Left lobe of liver (tissue), 2 donors: ENCODE data around the gene SPATA2. TPM values are rescaled to one million over a fixed set of nuclear protein-coding genes. Genes with fewer than 3 reads are reported as not detected.

ENCODE experiments used
- ATAC-seq: fragments of 200-7000 bp; cut with Tn5 transposase; one replicate; pipeline ENCODE4 v1.9.1; 2020; ENCODE audit warnings: mild to moderate bottlenecking, moderate library complexity
- DNase-seq: peaks from one replicate; pipeline ENCODE4 v3.0.0-alpha.2; 2020; ENCODE audit warnings: low spot score
- total RNA-seq: library from RNA; stranded (reverse); gene quantifications from one replicate; pipeline ENCODE4 v1.2.1, GENCODE V29; 2021
- donor health status: DM: no; HTN: no; CAD: no; lungs with moderate emphysema.
- donor health status: DM: no; HTN: yes; CAD: no.

The SPATA2 gene
- total RNA-seq, 1 donor from 2014 or later: 3.2 TPM

DNA sequence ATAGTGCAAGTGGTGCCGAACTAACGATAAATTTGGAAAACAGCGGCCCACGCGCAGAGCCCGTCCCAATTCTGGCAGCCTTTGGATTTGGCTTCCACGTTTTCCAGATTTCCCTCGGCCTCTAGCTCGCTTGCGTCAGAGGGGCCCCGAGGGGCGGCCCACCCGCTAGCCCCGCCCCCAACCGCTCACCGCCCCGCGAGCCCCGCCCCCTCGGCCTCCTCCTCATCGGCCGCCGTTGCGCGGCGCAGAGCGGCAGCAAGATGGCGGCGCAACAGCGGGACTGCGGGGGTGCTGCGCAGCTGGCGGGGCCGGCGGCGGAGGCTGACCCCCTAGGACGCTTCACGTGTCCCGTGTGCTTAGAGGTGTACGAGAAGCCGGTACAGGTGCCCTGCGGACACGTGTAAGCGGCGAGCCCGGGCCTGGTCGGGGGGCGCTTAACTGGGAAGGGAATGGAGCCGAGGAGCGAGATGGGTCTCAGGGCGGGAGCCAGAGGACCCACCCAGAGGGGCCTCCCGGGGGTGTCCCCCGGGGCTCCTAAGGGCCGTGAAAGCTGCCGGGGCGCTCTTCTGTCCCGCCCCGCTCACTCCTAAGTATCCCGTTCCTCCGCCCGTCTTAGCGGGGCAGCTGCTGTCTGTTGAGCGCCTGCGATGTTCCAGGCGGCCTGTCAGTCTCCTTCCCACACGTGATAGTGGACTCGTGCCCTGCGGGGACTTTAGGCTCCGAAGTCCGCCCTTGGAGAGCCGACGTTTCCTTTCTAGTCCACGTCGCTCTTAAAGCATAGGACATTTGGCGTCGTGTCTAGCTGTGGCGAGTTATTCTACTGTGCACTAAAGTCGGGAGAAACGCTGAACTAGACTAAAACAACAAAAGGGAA, 21.1 kb upstream of the SPATA2 start, which contains the start of gene RNF114:
Gene RNF114, plus strand, starts transcription at position 245 of the 874 bp plus-strand sequence. Its CDS starts 16 bp downstream, at position 261.
- peak; percentile 93 for DNase-seq

DNA sequence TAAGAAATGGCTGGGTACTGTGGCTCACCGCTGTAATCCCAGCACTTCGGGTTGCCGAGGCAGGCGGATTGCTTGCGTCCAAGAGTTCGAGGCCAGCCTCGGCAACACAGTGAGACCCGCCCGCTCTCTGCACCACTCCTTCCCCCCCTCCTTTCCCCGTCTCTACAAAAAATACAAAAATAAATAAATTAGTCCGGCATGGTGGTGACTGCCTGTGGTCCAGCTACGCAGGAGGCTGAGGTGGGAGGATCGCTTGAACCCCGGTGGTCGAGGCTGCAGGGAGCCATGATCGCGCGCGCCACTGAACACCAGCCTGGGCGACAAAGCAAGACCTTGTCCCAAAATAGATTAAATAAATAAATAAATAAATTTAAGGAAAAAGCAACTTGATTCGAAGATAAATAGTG, 20.4 kb upstream of the SPATA2 start:
- DNase-seq (peak; percentile 57), ATAC-seq (peak; percentile 1)

More for the DNA sequence above, 21.1 kb upstream of the SPATA2 start, which contains the start of gene RNF114:
- ATAC-seq: peak; percentile 89

DNA sequence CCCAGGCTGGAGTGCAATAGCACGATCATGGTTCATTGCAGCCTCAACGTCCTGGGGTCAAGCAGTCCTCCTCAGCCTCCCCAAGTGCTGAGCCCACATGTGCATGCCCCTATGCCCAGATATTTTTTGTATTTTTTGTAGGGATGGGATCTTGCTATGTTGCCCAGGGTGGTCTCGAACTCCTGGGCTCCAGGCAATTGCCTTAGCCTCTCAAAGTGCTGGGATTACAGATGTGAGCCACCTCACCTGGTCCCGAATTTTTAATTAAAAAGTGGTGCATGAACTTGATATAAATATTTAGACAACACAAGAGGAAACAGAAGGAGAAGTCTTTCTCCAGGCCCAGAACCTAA, 13.8 kb upstream of the SPATA2 start:
- DNase-seq: no peak
- no peak for ATAC-seq

DNA sequence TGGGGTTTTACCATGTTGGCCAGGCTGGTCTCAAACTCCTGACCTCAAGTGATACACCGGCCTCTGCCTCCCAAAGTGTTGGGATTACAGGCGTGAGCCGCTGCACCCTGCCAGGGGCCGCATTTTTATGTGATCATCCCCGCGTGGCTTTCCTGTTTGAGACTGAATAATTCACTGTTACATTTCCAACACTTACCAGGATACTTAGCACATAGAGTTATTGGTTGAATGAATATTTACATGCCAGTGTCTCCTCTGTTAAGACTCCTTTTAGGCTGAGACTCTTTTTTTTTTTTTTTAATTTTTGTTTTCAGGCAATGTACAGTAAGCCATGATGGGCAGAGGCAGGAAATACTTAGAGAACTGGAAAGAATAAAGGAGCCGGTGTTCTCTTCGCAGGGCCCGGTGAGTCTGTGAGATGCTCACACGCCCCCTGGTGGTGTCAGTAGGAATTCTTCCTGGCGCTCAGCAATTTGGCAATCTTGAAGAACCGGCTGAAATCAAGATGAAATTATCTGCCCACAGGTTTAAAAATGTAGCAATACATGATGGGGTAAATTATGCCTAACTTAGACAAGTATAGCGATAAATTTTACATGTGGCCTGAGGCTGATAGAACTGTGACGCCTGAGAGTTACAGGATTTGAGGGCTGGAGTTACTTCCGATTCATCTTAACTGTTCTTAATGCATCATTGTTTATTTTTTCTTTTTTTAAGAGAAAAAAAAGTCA, 13.2 kb upstream of the SPATA2 start:
- DNase-seq (peak; percentile 77), ATAC-seq (peak; percentile 97)

DNA sequence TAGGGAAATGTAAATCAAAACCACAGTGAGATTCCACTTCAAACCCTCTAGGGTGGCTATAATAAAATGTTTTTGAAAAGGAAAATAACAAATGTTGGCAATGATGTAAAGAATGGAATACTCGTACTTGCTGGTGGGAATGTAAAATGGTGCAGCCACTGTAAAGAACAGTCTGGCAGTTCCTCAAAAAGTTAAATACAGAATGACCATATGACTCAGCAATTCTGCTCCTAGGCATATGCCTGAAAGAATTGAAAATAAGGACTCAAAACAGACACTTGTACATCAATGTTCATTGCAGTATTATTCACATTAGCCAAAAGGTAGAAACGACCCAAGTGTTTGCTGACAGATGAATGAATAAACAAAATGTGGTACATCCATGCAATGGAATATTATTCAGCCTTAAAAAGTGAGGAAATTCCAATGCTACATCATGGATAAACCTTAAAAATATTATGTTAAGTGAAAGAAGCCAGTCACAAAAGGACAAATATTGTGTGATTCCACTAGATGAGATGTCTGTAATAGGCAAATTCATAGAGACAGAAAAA, 10.6 kb upstream of the SPATA2 start:
- no peak for DNase-seq
- no peak for ATAC-seq

DNA sequence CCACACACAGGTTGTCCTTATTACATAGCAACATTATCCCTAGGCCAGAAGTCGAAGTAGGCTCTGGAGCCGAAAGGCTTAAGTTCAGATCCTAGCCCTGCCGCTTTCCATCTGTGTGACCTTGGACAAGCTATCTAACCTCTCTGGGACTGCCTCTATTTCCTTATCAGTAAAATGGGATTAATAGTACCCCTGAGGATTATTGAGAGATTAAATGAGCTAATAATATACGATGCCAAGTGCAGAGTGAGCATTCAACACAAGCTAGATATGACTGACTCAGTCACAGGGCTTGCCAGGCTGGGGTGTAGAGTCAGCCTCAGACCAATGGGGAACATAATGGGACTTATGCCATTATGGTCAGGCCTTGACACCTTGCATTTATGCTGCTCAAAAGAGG, 8.9 kb upstream of the SPATA2 start:
- DNase-seq: no peak
- ATAC-seq: no peak

DNA sequence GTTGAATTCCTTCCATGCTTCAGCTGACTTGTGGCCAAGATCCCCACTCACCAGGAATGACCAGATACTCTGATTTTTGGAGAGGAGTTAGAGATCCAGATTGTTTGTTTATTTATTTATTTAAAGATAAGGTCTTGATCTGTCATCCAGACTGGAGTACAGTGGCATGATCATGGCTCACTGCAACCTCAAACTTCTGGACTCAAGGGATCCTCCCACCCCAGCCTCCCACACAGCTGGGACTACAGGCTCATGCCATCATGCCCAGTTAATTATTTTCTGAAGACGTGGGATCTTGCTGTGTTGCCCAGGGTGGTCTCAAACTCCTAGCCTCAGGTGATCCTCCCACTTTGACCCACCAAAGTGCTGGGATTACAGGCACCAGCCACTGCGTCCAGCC, 4.1 kb upstream of the SPATA2 start:
- DNase-seq (no peak), ATAC-seq (no peak)

DNA sequence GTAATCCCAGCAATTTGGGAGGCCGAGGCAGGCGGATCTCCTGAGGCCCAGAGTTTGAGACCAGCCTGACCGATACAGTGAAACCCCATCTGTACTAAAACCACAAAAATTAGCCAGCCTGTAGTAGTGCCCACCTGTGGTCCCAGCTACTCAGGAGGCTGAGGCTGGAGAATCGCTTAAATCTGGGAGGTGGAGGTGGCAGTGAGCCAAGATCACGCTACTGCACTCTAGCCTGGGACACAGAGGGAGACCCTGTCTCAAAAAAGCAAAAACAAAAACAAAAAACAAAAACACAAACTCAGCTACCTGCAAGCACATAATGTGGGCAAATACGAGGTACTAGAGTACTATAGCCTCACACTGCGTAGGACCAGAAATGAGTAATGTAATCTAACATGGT, 3.7 kb upstream of the SPATA2 start:
- ATAC-seq: no peak
- DNase-seq: no peak

DNA sequence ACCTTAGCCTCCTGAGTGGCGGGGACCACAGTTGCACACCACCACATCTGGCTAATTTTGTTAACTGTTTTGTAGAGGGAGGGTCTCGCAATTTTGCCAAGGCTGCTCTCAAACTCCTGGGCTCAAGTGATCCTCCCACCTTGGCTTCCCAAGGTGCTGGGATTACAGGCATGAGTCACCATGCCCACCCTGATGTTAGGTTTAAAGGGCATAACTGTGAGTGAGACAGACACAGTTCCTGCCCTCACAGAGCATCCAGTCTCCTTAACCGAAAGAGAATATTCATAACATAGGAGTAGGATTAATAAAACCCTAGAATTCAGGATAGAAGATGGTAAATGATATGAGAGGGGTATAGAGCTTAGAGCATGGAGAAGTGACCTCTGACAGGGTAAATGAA, 3.1 kb upstream of the SPATA2 start:
- DNase-seq: no peak
- no peak for ATAC-seq

DNA sequence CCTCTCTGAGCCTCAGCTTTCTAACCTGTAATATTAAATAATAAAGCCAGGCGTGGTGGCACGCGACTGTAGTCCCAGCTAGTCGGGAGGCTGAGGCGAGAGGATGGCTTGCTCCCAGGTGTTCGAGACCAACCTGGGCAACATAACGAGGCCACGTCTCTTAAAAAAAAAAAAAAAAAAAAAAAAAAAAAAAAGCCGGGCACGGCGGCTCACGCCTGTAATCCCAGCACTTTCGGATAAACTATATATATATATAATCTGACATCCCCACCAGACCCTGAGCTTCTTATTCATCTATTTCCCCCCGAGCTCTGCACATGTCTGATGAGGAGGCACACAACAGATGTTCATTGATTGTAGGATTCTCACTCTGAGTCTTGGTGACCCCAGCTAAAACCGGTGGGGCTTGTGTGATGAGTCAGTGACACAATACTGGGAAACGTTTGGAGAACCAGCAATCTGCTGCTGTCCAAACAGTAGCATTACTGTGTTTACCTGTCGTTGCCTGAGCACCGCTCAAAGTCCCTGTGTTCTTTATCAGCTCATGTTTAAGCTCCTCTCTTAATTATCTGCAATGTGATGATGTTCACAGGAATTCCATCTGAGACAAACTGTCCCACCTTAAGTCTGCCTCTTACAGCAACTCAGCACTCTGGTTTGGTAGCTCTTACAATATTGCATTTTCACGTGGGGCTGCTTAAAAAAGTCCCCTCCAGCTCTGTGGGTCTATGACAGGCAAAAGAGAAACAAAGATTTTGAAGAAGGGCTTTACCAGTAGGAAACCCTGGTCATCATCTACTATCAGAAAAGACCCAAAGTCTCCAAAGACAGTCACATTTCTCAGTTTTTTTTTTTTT, 1.0 kb upstream of the SPATA2 start:
- peak; percentile 74 for ATAC-seq
- DNase-seq: peak; percentile 78

DNA sequence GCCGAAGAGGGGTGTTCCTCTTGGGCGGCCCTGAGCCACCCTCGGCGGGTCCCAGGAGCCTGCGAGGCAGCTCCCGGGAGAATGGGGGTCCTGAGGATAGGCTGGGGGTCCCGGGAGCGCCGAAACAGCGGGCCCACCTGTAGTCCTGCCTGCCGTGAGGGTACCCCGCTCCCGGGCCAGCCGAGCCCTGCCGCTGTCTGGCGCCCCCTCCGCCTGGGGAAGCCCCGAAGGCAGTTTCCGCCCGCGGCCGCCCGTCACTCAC, 280 bp downstream of the SPATA2 start:
- ATAC-seq: peak; percentile 4
- DNase-seq: no peak

DNA sequence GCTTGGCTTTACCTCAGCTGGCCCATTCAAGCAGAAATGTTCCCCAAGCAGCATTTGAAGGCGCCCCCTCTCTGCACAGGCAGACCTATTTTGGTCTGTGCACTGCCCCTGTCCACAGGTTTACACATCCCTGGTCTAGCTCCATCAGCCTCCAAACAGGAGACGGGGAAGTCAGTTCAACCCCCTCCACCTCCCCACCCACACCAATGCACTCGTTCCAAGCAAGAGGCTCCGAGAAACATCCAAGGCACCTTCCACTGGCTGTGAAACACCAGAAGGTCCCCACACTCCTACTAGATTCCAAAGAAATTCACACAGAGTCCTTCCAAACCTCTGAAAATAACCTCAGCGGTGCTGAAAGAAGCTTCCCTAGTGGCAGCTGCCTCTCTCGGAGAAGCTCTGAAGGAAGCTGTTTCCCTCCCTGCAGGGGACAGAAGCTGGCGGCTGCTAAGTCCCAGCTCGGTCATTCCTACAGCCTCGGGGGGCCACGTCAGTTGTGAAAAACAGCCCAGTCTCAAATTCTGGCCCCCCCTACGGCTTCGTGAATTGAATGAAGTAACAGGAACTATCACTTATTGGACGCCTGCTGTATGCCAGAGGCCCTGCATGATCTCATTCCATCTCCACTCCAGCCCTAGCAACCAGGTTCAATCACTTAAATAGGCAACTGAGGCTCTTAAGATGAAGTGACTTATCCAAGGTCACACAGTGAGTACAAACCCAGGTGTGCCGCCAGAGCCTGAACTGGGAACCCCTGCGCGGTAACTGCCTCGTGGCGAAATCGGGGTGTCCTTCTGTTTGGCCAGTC, 815 bp downstream of the SPATA2 start:
- no peak for DNase-seq
- no peak for ATAC-seq

DNA sequence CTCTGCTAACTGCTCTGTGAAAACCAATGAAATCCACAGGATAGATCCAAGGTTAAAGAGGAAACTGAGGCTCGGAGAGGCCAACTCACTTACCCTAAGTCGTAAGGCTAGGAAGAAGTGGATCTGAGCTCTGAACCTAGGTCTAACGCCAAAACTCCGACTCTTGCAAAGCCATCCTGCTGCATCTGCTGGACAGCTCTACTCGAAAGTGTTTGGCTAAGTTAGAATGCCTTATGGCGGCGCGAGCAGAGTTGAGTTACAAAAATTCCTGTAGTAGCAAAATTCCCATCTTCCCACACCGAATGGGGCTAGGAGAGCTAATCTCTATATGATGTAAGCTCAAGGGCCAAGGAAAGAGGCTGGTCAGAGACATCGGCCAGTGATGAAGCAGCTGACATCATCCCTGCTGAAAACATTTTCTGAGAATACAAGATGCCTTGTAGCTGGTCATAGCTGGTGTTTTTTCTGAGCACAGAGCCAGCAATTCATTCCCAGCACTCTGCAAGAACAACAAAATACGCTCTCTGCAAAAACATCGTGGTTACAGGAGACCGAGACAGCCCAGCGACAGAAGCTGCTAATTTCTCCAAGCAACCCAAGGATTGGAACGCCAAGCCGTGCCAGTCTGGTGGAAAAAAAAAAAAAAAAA, 1.8 kb downstream of the SPATA2 start:
- ATAC-seq (no peak), DNase-seq (no peak)

DNA sequence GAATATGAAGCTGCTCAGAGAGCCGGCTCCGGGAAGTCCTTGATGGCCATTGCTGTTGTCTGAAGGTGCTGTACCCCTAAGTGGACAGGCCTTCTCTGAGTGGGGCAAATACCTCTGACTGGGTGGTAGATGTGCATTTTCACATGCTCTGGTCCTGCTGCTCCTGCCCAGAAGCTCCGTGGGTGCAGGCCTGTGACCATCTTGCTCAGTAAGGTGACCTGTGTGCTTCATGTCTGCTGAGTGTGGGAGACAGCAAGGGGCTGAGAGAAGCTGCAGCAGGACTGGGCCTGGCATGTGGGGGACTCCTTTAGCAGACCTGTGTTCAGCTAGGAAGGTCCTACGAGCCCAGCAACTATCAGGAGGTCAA, 5.0 kb downstream of the SPATA2 start:
- no peak for DNase-seq
- ATAC-seq: peak; percentile 3

DNA sequence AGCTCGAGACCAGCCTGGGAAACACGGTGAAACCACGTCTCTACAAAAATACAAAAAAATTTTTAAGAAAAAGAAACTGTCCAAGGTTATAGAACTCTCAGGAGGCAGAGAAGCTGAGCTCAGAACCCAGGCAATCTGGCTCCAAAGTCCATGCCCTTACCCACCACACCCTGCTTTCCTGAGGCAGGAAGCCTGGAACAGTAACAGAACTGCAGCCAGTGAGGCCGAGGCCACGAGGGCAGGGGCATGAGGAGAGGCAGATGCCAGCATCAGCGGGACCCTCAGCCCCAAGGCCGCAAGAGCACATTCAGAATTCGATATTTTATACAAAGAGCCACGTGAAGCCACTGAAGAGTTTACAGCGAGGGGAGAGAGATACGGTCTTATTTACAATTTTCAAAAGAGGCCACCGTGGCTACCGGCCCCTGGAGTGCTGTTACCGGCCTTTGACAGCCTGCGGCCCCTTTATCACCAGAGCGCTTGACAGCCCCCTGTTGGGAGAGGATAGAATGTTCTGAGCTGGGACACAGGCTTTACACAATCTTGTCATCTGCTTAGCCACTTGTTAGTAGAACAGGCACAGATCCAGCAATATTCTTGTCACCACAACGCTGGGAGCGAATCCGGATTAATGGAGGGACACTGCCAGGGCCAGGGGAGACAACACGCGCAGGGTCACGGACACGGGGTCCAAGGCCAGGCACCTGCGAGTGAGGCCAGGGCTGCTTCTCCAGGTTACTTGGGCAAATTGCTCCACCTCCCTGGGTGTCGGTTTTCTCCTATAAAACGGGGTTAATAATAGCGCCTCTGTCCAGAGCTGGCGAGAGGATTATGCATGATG, 5.6 kb downstream of the SPATA2 start:
- ATAC-seq: peak; percentile 84

DNA sequence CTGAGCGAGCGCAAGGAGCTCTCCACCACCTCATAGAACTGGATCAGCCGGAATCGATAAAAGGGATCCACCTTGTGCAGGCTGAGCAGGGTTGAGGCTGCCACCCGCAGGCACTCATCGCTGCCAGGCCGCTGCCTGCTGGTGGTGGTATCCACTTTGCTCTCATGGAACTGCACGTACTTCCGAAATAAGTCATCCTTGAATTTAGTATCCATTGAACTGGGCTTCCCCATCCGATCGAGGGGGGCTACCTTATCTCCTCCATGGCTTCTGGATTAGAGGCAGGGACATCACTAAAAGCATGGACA, 7.1 kb downstream of the SPATA2 start:
- DNase-seq: no peak
- ATAC-seq: no peak

More for the DNA sequence above, 5.6 kb downstream of the SPATA2 start:
- peak; percentile 77 for DNase-seq

DNA sequence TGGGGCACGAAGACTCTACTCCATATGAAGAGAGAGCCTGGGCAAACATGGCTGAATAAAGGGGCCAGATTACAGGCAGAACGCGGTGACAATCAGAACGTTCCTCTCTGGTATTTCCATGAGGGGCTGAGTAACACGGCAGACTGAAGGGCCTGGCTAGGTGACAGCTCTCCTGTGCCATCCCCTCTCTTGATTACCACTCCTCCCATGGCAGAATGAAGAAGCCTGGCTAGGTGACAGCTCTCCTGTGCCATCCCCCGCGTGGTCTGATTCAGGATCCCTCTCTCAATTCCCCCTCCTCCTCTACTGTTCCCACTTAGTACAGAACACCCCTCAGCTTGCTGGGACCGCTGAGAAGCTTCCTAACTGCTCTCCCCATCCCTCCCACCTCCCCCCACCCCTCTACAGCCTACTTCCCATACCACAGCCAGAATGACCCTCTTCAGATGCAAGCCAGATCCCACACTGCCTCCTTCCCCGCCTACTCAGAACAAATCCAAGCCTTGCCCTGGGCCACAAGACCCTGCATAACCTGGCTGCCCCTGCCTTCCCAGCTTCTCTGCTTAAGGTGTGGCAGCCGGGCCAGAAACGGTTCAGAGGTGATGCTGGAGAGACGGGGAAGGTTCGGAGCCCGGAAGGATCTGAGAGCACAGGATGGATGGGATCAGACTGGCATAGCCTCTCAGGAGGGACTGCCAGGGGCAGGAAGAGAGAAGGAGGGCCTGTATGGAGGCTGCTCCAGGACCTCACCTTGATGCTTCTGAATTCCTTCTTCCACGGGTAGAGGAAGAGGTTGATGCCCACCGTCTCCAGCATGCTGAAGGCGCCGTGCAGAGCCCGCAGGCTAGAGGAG, 7.7 kb downstream of the SPATA2 start:
- no peak for DNase-seq

DNA sequence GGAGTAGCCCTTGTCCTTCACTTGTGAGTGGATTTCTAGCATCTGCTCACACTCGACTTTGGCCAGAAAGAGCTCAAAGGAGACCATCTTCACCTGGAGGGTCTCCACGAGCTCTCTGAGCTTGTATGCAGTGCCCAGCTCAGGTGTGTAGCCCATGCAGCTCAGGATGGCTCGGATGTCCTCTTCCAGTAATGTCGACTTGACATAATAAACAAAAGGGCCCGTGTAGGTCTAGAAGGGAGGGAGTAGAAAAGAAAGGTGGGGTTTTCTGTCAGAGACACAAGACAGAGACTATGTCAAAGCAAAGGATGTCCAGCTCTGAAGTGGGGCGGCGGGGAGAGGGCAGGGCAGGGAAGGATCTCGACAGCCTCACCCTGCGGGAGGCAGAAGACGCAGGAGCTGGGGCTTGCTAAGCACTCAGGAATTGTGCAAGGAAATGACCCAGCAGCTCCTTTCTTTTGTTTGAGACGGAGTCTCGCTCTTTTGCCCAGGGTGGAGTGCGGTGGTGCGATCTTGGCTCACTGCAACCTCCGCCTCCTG, 8.6 kb downstream of the SPATA2 start:
- ATAC-seq: no peak
- DNase-seq: no peak

More for the DNA sequence above, 7.7 kb downstream of the SPATA2 start:
- no peak for ATAC-seq
